ENCODE data around the gene ATP8A1. TPM values are rescaled to one million over a fixed set of nuclear protein-coding genes. Genes with fewer than 3 reads are reported as not detected.
"Not testable (repeated sequence)": the region's sequence is repeated elsewhere in the genome, so short reads cannot be mapped to it uniquely, and the experiment has no call there.

ATP8A1 gene
- total and polyA plus RNA-seq, 4 donors: 0.38 to 13.2 (median 6.7) TPM

- WGBS, 2 donors: 95 to 96% methylated on average over 6 of the region's 6 CpGs
- H3K27ac ChIP-seq (ENCODE audit: low read depth in 1 of 2, low read length in 2 of 2); H3K9me3 ChIP-seq (ENCODE audit: control insufficient read depth, low read length); H3K27me3 ChIP-seq (ENCODE audit: control insufficient read depth in 1 of 2, insufficient read depth in 2 of 2, low read length in 1 of 2); H3K4me1 ChIP-seq (ENCODE audit: control insufficient read depth in 1 of 2, insufficient read depth in 2 of 2, low read length in 2 of 2); intact Hi-C loops (cut with DNase I); ATAC-seq (ENCODE audit: low FRiP score); H3K36me3 ChIP-seq (ENCODE audit: control insufficient read depth in 1 of 2, insufficient read depth in 2 of 2, low read length in 1 of 2); H3K4me3 ChIP-seq (ENCODE audit: low read length in 2 of 2); DNase-seq: not testable (repeated sequence)
Measured at GRCh38 chr4:42486156-42486555, 170.7 kb downstream of the ATP8A1 start.

GRCh38 chr4:42484630-42485029, 172.3 kb downstream of the ATP8A1 start:
- intact Hi-C loops (cut with DNase I): no loop called here
- Histone ChIP-seq H3K9me3 (ENCODE audit: control insufficient read depth, low read length) (no peaks in the 10 kb centered on the region), H3K27ac (ENCODE audit: low read depth in 1 of 2, low read length in 2 of 2) (no peak overlapping the region), H3K4me1 (ENCODE audit: control insufficient read depth in 1 of 2, insufficient read depth in 2 of 2, low read length in 2 of 2) (no peaks in the 10 kb centered on the region), H3K27me3 (ENCODE audit: control insufficient read depth in 1 of 2, insufficient read depth in 2 of 2, low read length in 1 of 2) (no peaks in the 10 kb centered on the region), H3K36me3 (ENCODE audit: control insufficient read depth in 1 of 2, insufficient read depth in 2 of 2, low read length in 1 of 2) (no peaks in the 10 kb centered on the region), H3K4me3 (ENCODE audit: low read length in 2 of 2) (no peak overlapping the region)
- DNase-seq (no peak), ATAC-seq (ENCODE audit: low FRiP score) (no peak)
- WGBS, 2 donors: 85 to 90% methylated on average over 4 of the region's 4 CpGs

GRCh38 chr4:42483426-42484379, 173.2 kb downstream of the ATP8A1 start:
- Histone ChIP-seq H3K4me3 (ENCODE audit: low read length in 2 of 2) (no peak overlapping the region), H3K9me3 (ENCODE audit: control insufficient read depth, low read length) (no peaks in the 10 kb centered on the region), H3K36me3 (ENCODE audit: control insufficient read depth in 1 of 2, insufficient read depth in 2 of 2, low read length in 1 of 2) (peaks cover 0 to 2% of the 10 kb centered on the region in 2 donors), H3K27me3 (ENCODE audit: control insufficient read depth in 1 of 2, insufficient read depth in 2 of 2, low read length in 1 of 2) (no peaks in the 10 kb centered on the region), H3K4me1 (ENCODE audit: control insufficient read depth in 1 of 2, insufficient read depth in 2 of 2, low read length in 2 of 2) (no peaks in the 10 kb centered on the region), H3K27ac (ENCODE audit: low read depth in 1 of 2, low read length in 2 of 2) (no peak overlapping the region)
- peak; percentile 36 for ATAC-seq (ENCODE audit: low FRiP score)
- 75 to 84% methylated on average over 9 of the region's 9 CpGs for WGBS, 2 donors
- intact Hi-C loops (cut with DNase I): no loop called here
- DNase-seq: no peak

- H3K4me1 ChIP-seq (ENCODE audit: control insufficient read depth in 1 of 2, insufficient read depth in 2 of 2, low read length in 2 of 2): no peaks in the 10 kb centered on the region
- H3K36me3 ChIP-seq (ENCODE audit: control insufficient read depth in 1 of 2, insufficient read depth in 2 of 2, low read length in 1 of 2): peaks cover 0 to 2% of the 10 kb centered on the region in 2 donors
- DNase-seq (no peak), ATAC-seq (ENCODE audit: low FRiP score) (no peak)
- no peaks in the 10 kb centered on the region for H3K9me3 ChIP-seq (ENCODE audit: control insufficient read depth, low read length)
- 67 to 73% methylated on average over 5 of the region's 5 CpGs for WGBS, 2 donors
- intact Hi-C loops (cut with DNase I): no loop called here
- no peaks in the 10 kb centered on the region for H3K27me3 ChIP-seq (ENCODE audit: control insufficient read depth in 1 of 2, insufficient read depth in 2 of 2, low read length in 1 of 2)
- no peak overlapping the region for H3K4me3 ChIP-seq (ENCODE audit: low read length in 2 of 2)
- H3K27ac ChIP-seq (ENCODE audit: low read depth in 1 of 2, low read length in 2 of 2): no peak overlapping the region
Measured at GRCh38 chr4:42482516-42483327, 174.2 kb downstream of the ATP8A1 start.

GRCh38 chr4:42480717-42481116, 176.2 kb downstream of the ATP8A1 start:
- H3K27me3 ChIP-seq (ENCODE audit: control insufficient read depth in 1 of 2, insufficient read depth in 2 of 2, low read length in 1 of 2): no peaks in the 10 kb centered on the region
- no peak overlapping the region for H3K27ac ChIP-seq (ENCODE audit: low read depth in 1 of 2, low read length in 2 of 2)
- peaks cover 0 to 2% of the 10 kb centered on the region in 2 donors for H3K36me3 ChIP-seq (ENCODE audit: control insufficient read depth in 1 of 2, insufficient read depth in 2 of 2, low read length in 1 of 2)
- H3K9me3 ChIP-seq (ENCODE audit: control insufficient read depth, low read length): no peaks in the 10 kb centered on the region
- H3K4me3 ChIP-seq (ENCODE audit: low read length in 2 of 2): no peak overlapping the region
- WGBS, 2 donors: 51 to 65% methylated on average over 1 of the region's 1 CpG
- no peaks in the 10 kb centered on the region for H3K4me1 ChIP-seq (ENCODE audit: control insufficient read depth in 1 of 2, insufficient read depth in 2 of 2, low read length in 2 of 2)
- ATAC-seq (ENCODE audit: low FRiP score) (no peak), DNase-seq (no peak)
- intact Hi-C loops (cut with DNase I): no loop called here

- intact Hi-C loops (cut with DNase I): no loop called here
- DNase-seq (no peak), ATAC-seq (ENCODE audit: low FRiP score) (no peak)
- Histone ChIP-seq H3K4me1 (ENCODE audit: control insufficient read depth in 1 of 2, insufficient read depth in 2 of 2, low read length in 2 of 2) (no peaks in the 10 kb centered on the region), H3K27me3 (ENCODE audit: control insufficient read depth in 1 of 2, insufficient read depth in 2 of 2, low read length in 1 of 2) (no peaks in the 10 kb centered on the region), H3K9me3 (ENCODE audit: control insufficient read depth, low read length) (no peaks in the 10 kb centered on the region), H3K4me3 (ENCODE audit: low read length in 2 of 2) (no peak overlapping the region), H3K27ac (ENCODE audit: low read depth in 1 of 2, low read length in 2 of 2) (no peak overlapping the region), H3K36me3 (ENCODE audit: control insufficient read depth in 1 of 2, insufficient read depth in 2 of 2, low read length in 1 of 2) (peaks cover 0 to 2% of the 10 kb centered on the region in 2 donors)
- WGBS, 2 donors: 66 to 84% methylated on average over 1 of the region's 1 CpG
Measured at GRCh38 chr4:42480281-42480680, 176.6 kb downstream of the ATP8A1 start.

- ATAC-seq (ENCODE audit: low FRiP score) (no peak), DNase-seq (no peak)
- intact Hi-C loops (cut with DNase I): no loop called here
- Histone ChIP-seq H3K4me1 (ENCODE audit: control insufficient read depth in 1 of 2, insufficient read depth in 2 of 2, low read length in 2 of 2) (peaks cover 0 to 3% of the 10 kb centered on the region in 2 donors), H3K36me3 (ENCODE audit: control insufficient read depth in 1 of 2, insufficient read depth in 2 of 2, low read length in 1 of 2) (peaks cover 0 to 2% of the 10 kb centered on the region in 2 donors), H3K4me3 (ENCODE audit: low read length in 2 of 2) (no peak overlapping the region), H3K27ac (ENCODE audit: low read depth in 1 of 2, low read length in 2 of 2) (no peak overlapping the region), H3K27me3 (ENCODE audit: control insufficient read depth in 1 of 2, insufficient read depth in 2 of 2, low read length in 1 of 2) (no peaks in the 10 kb centered on the region), H3K9me3 (ENCODE audit: control insufficient read depth, low read length) (no peaks in the 10 kb centered on the region)
Measured at GRCh38 chr4:42478946-42479345, 178.0 kb downstream of the ATP8A1 start.

- Histone ChIP-seq H3K27me3 (ENCODE audit: control insufficient read depth in 1 of 2, insufficient read depth in 2 of 2, low read length in 1 of 2) (no peaks in the 10 kb centered on the region), H3K4me3 (ENCODE audit: low read length in 2 of 2) (no peak overlapping the region), H3K27ac (ENCODE audit: low read depth in 1 of 2, low read length in 2 of 2) (no peak overlapping the region), H3K9me3 (ENCODE audit: control insufficient read depth, low read length) (no peaks in the 10 kb centered on the region), H3K4me1 (ENCODE audit: control insufficient read depth in 1 of 2, insufficient read depth in 2 of 2, low read length in 2 of 2) (peaks cover 0 to 3% of the 10 kb centered on the region in 2 donors), H3K36me3 (ENCODE audit: control insufficient read depth in 1 of 2, insufficient read depth in 2 of 2, low read length in 1 of 2) (peaks cover 0 to 2% of the 10 kb centered on the region in 2 donors)
- ATAC-seq (ENCODE audit: low FRiP score): no peak
- 85 to 91% methylated on average over 2 of the region's 2 CpGs for WGBS, 2 donors
- DNase-seq: no peak
- intact Hi-C loops (cut with DNase I): no loop called here
Measured at GRCh38 chr4:42478509-42478908, 178.4 kb downstream of the ATP8A1 start.
